Activated naive CD4-positive, alpha-beta T cell treated with anti-CD3 and anti-CD28 coated beads for 36 hours (primary cell): Measurements from ENCODE around the gene KIAA1217. TPM values are rescaled to one million over a fixed set of nuclear protein-coding genes. Genes with fewer than 3 reads are reported as not detected.
A peak's percentile ranks its signal among the peaks of the same experiment; 100 is the strongest.

Experiments
- CTCF ChIA-PET: fragments of 350-600 bp; sonication (Branson Sonifier 250); formaldehyde crosslinking; loops from one replicate; lab custom pipeline; 2021; ENCODE audit warnings: antibody characterized with exemption; lab: Charles Lee
- DNase-seq: peaks from one replicate; pipeline ENCODE4 v3.0.0-alpha.2; 2020
- H3K27ac Mint-ChIP-seq: one replicate; pipeline ENCODE4 v1.8.0; 2021; ENCODE audit warnings: mild to moderate bottlenecking, mixed read lengths
- H3K27me3 Mint-ChIP-seq: one replicate; pipeline ENCODE4 v1.8.0; 2021; ENCODE audit warnings: low read depth, mixed read lengths
- H3K36me3 Mint-ChIP-seq: one replicate; pipeline ENCODE4 v1.8.0; 2021; ENCODE audit warnings: low read depth, mixed read lengths
- H3K4me1 Mint-ChIP-seq: one replicate; pipeline ENCODE4 v1.8.0; 2021; ENCODE audit warnings: low read depth, mixed read lengths
- H3K4me3 Mint-ChIP-seq: one replicate; pipeline ENCODE4 v1.8.0; 2021; ENCODE audit warnings: mild to moderate bottlenecking, moderate library complexity, mixed read lengths
- H3K9me3 Mint-ChIP-seq: one replicate; pipeline ENCODE4 v1.8.0; 2021; ENCODE audit warnings: mixed read lengths
- intact Hi-C: fragments of 100-400 bp; cut with micrococcal nuclease; formaldehyde crosslinking; loops from one replicate; pipeline ENCODE4 v1.15.1; 2023
- total RNA-seq, 2 experiments: library from RNA; stranded (reverse); gene quantifications; one replicate each; pipeline ENCODE4 v1.2.3, GENCODE V29; 2021

KIAA1217 gene
- total RNA-seq, 2 experiments from 2014 or later: 0.57 to 0.86 TPM

- H3K27me3 Mint-ChIP-seq: peaks cover 9% of the 10 kb centered on the region
- CTCF ChIA-PET: no interaction called here
- DNase-seq: no peak
- H3K4me3 Mint-ChIP-seq: no peak overlapping the region
- H3K9me3 Mint-ChIP-seq: peaks cover 3% of the 10 kb centered on the region
- no peak overlapping the region for H3K27ac Mint-ChIP-seq
- intact Hi-C loops: no loop called here
- no peaks in the 10 kb centered on the region for H3K4me1 Mint-ChIP-seq
- H3K36me3 Mint-ChIP-seq: no peaks in the 10 kb centered on the region
Measured at GRCh38 chr10:24184455-24184854, 24.5 kb upstream of the KIAA1217 start.

GRCh38 chr10:24193330-24193729 lies 15.6 kb upstream of the KIAA1217 start:
- Mint-ChIP-seq H3K4me1 (no peaks in the 10 kb centered on the region), H3K27ac (no peak overlapping the region), H3K4me3 (no peak overlapping the region), H3K36me3 (no peaks in the 10 kb centered on the region), H3K27me3 (peaks cover 3% of the 10 kb centered on the region), H3K9me3 (no peaks in the 10 kb centered on the region)
- CTCF ChIA-PET: interaction anchor here (1.3 kb wide), 1 partner anchor 199 kb away, joined by 3 read pairs; no protein-coding TSS in a partner anchor
- no peak for DNase-seq
- intact Hi-C loops: no loop called here

- no peaks in the 10 kb centered on the region for H3K9me3 Mint-ChIP-seq
Measured at GRCh38 chr10:24197263-24197662, 11.7 kb upstream of the KIAA1217 start.

GRCh38 chr10:24201503-24202180 lies 7.3 kb upstream of the KIAA1217 start:
- Mint-ChIP-seq H3K4me3 (no peak overlapping the region), H3K4me1 (peaks cover 6% of the 10 kb centered on the region), H3K27me3 (peaks cover 32% of the 10 kb centered on the region), H3K36me3 (no peaks in the 10 kb centered on the region), H3K9me3 (no peaks in the 10 kb centered on the region), H3K27ac (no peak overlapping the region)
- intact Hi-C loops: no loop called here
- no peak for DNase-seq
- CTCF ChIA-PET: no interaction called here

More at GRCh38 chr10:24197263-24197662, 11.7 kb upstream of the KIAA1217 start:
- no peak overlapping the region for H3K27ac Mint-ChIP-seq
- no peak overlapping the region for H3K4me3 Mint-ChIP-seq
- H3K36me3 Mint-ChIP-seq: no peaks in the 10 kb centered on the region
- DNase-seq: no peak
- intact Hi-C loops: loop anchor here (2.0 to 5.0 kb wide), 3 partner anchors 305 to 905 kb away; no protein-coding TSS in a partner anchor
- H3K4me1 Mint-ChIP-seq: no peaks in the 10 kb centered on the region
- H3K27me3 Mint-ChIP-seq: peaks cover 13% of the 10 kb centered on the region
- CTCF ChIA-PET: interaction anchor here (0.5 to 1.5 kb wide), 6 partner anchors 11 to 1031 kb away, joined by 3 to 5 read pairs (median 3); no protein-coding TSS in a partner anchor

- H3K4me1 Mint-ChIP-seq: peaks cover 6% of the 10 kb centered on the region
- CTCF ChIA-PET: no interaction called here
- intact Hi-C loops: no loop called here
- H3K9me3 Mint-ChIP-seq: no peaks in the 10 kb centered on the region
- H3K4me3 Mint-ChIP-seq: no peak overlapping the region
- no peaks in the 10 kb centered on the region for H3K36me3 Mint-ChIP-seq
- no peak overlapping the region for H3K27ac Mint-ChIP-seq
- DNase-seq: no peak
- H3K27me3 Mint-ChIP-seq: peaks cover 35% of the 10 kb centered on the region
Measured at GRCh38 chr10:24202181-24202570, 6.8 kb upstream of the KIAA1217 start.

- peaks cover 49% of the 10 kb centered on the region for H3K27me3 Mint-ChIP-seq
- intact Hi-C loops: loop anchor here (1.0 to 5.0 kb wide), 2 partner anchors 260 to 504 kb away; no protein-coding TSS in a partner anchor
- no peak overlapping the region for H3K4me3 Mint-ChIP-seq
- H3K27ac Mint-ChIP-seq: no peak overlapping the region
- H3K4me1 Mint-ChIP-seq: peaks cover 29% of the 10 kb centered on the region
- no peaks in the 10 kb centered on the region for H3K36me3 Mint-ChIP-seq
- H3K9me3 Mint-ChIP-seq: no peaks in the 10 kb centered on the region
- DNase-seq: no peak
- CTCF ChIA-PET: interaction anchor here (1.0 kb wide), 1 partner anchor 10 kb away, joined by 3 read pairs; no protein-coding TSS in a partner anchor
Measured at GRCh38 chr10:24205821-24206220, 3.1 kb upstream of the KIAA1217 start.

- no peaks in the 10 kb centered on the region for H3K9me3 Mint-ChIP-seq
- intact Hi-C loops: loop anchor here (1.0 to 5.0 kb wide), 2 partner anchors 260 to 504 kb away; no protein-coding TSS in a partner anchor
- CTCF ChIA-PET: interaction anchor here (1.0 kb wide), 1 partner anchor 10 kb away, joined by 3 read pairs; no protein-coding TSS in a partner anchor
Measured at GRCh38 chr10:24206334-24206733, 2.6 kb upstream of the KIAA1217 start.

GRCh38 chr10:24206926-24207325 lies 2.0 kb upstream of the KIAA1217 start:
- CTCF ChIA-PET: no interaction called here
- no peak overlapping the region for H3K27ac Mint-ChIP-seq
- intact Hi-C loops: loop anchor here (1.0 to 5.0 kb wide), 2 partner anchors 259 to 505 kb away; no protein-coding TSS in a partner anchor
- DNase-seq: no peak
- peaks cover 29% of the 10 kb centered on the region for H3K4me1 Mint-ChIP-seq
- H3K4me3 Mint-ChIP-seq: no peak overlapping the region
- peaks cover 53% of the 10 kb centered on the region for H3K27me3 Mint-ChIP-seq
- no peaks in the 10 kb centered on the region for H3K36me3 Mint-ChIP-seq
- H3K9me3 Mint-ChIP-seq: no peaks in the 10 kb centered on the region

More at GRCh38 chr10:24206334-24206733, 2.6 kb upstream of the KIAA1217 start:
- Mint-ChIP-seq H3K27ac (no peak overlapping the region), H3K4me3 (no peak overlapping the region), H3K27me3 (peaks cover 52% of the 10 kb centered on the region), H3K4me1 (peaks cover 29% of the 10 kb centered on the region), H3K36me3 (no peaks in the 10 kb centered on the region)
- no peak for DNase-seq

- Mint-ChIP-seq H3K4me1 (peaks cover 29% of the 10 kb centered on the region), H3K4me3 (no peak overlapping the region), H3K27ac (no peak overlapping the region), H3K27me3 (peaks cover 53% of the 10 kb centered on the region), H3K36me3 (no peaks in the 10 kb centered on the region), H3K9me3 (no peaks in the 10 kb centered on the region)
- no peak for DNase-seq
- CTCF ChIA-PET: interaction anchor here (0.8 kb wide), 1 partner anchor 10 kb away, joined by 5 read pairs; no protein-coding TSS in a partner anchor
- intact Hi-C loops: loop anchor here (5.0 kb wide), 1 partner anchor 505 kb away; no protein-coding TSS in a partner anchor
Measured at GRCh38 chr10:24207341-24207740, 1.6 kb upstream of the KIAA1217 start.

GRCh38 chr10:24207781-24208611 lies 942 bp upstream of the KIAA1217 start:
- Mint-ChIP-seq H3K27ac (no peak overlapping the region), H3K27me3 (peaks cover 51% of the 10 kb centered on the region), H3K36me3 (no peaks in the 10 kb centered on the region), H3K4me3 (peak overlapping the region; percentile 65), H3K9me3 (no peaks in the 10 kb centered on the region), H3K4me1 (peaks cover 29% of the 10 kb centered on the region)
- CTCF ChIA-PET: interaction anchor here (0.8 kb wide), 1 partner anchor 11 kb away, joined by 5 read pairs; no protein-coding TSS in a partner anchor
- intact Hi-C loops: loop anchor here (2.0 to 5.0 kb wide), 2 partner anchors 506 to 809 kb away; partner anchors contain the start of genes ENKUR and THNSL1
- DNase-seq: no peak

GRCh38 chr10:24209432-24209771 lies 464 bp downstream of the KIAA1217 start:
- Mint-ChIP-seq H3K4me3 (peak overlapping the region; percentile 69), H3K36me3 (no peaks in the 10 kb centered on the region), H3K27me3 (peaks cover 49% of the 10 kb centered on the region), H3K27ac (peak overlapping the region; percentile 76), H3K9me3 (no peaks in the 10 kb centered on the region), H3K4me1 (peaks cover 29% of the 10 kb centered on the region)
- peak; percentile 72 for DNase-seq
- intact Hi-C loops: loop anchor here (1.0 to 5.0 kb wide), 5 partner anchors 90 to 807 kb away; partner anchors contain the start of genes ENKUR and THNSL1
- CTCF ChIA-PET: no interaction called here
